GM12801 (cell line): ENCODE measurements around the gene VSIG10L.

Source experiments
- CTCF ChIP-seq: IDR thresholded peaks from one replicate; pipeline ENCODE4 v1.5.1; 2011; ENCODE audit warnings: control low read depth; ENCODE audit not compliant: insufficient read length; ENCODE audit errors: extremely low read depth

The VSIG10L gene

GRCh38 chr19:51289635-51290034, 52.3 kb downstream of the VSIG10L start:
- TF ChIP-seq CTCF: no peak

GRCh38 chr19:51285682-51286081, 56.3 kb downstream of the VSIG10L start:
- TF ChIP-seq CTCF: no peak

GRCh38 chr19:51282335-51282734, 59.6 kb downstream of the VSIG10L start:
- no peak for TF ChIP-seq CTCF
